ENCODE measurements around the gene TRIO.
"Not testable (repeated sequence)": the region's sequence is repeated elsewhere in the genome, so short reads cannot be mapped to it uniquely, and the experiment has no call there.

Gene TRIO

DNA sequence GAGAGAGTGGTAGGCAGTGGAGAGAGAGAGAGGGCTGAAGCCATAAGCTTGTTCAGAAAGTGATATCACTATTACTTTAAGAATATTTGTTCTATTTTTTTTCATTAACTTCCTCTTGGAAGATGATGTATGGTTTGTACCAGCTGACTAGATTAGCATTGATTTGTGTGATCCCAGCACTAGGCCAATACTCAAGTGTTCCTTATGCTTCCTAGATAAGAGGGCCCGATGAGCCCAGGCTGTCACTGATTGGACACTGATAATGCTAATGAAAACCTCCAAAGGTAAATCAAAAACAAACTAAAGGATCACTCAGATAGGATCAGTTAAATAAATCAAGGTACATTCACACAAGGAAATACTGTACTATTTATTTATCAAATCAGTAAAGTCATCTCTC is 385.8 kb downstream of the TRIO start:
- no peak for DNase-seq

DNA sequence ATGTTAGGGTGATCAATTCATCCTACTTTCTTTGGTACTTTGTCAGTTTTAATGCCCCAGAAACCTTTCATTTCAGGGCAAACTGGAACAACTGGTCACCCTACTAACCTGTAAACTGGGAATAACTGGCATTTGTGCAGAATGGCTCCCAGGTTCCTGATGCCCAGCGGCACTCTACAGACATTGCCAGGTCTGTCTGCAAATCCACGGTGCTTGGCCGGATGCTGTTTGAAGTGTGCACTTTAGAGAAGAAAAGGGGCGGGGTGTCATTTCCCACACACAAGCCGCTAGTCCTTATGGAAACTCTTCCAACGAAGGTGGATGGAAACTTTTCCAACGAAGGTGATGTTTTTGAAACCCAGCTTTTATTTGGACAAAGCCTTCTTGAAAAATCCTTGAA is 388.5 kb downstream of the TRIO start:
- no peak for DNase-seq

DNA sequence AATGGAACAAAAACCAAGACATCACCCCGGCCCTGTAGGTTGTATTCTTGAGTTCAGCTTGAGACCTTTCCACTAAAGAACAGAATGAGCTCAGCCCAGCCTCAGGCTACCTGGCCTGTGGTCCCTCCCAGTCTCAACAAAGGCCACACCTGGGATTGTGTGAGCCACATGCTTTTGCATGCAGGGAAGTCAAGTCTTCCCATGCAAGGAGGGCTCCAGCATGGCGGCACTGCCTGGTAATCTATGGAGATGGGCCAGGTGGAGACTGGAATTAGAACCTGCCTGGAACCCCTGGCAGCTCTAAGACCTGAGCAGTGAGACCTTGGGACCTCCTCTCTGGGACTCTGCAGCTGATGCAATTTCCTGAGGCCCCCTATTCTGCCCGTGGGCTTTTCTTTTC is 389.0 kb downstream of the TRIO start:
- no peak for DNase-seq

DNA sequence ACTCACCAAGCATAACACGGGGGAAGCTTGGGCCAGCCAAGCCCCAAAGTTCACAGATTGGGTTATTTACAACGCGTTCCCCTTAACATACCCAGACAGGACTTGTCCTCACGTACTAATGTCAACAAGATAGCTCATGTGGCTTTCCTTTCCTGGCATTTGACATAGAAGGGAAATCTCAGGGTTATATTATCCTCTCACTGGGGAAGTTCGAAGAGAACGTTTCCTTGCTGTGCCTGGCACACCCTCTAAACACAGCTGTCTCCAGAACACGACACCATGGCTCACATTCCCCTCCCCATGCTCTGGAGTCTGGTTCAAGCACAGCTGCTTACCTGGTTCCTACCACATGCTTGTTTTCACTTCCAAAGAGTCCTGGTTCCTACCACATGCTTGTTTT is 391.6 kb downstream of the TRIO start:
- no peak for DNase-seq

DNA sequence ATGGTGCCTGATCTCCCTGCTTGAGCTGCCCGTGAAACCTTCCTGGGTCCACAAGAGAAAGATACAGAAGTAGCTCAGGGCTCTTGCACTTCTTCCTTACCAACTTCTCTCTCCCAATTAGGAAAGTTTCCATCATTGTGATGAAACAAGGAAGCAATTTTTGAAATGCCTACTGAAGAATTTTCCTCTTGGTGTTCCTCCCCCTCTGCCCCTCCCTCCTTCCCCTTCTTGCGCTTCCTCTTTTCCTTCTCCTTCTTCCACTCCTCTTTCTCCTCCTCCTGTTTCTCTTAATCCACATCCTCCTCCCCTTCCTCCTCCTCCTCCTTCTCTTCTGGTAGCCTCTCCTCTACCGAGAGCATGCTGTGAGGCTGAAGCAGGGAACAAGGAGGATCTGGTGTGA is 402.2 kb downstream of the TRIO start:
- no peak for DNase-seq

DNA sequence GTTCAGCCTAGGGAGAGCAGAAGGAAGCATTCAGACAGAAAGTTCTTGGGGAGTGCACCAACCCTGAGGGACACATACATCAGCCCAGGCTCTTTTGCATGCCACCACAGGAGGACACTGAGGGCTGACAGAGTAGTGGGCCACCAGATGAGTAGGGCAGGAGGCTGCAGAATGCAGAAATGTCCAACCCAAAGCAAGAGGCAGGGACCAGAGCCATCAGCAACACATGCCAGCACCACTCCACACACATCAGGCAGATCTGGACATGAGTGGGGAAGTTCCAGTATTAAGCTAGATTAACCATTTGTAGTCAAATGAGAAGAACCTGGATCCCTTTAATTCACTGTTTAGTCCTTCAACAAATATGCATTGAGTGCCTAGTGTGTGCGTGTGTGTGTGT is 402.7 kb downstream of the TRIO start:
- DNase-seq: no peak

DNA sequence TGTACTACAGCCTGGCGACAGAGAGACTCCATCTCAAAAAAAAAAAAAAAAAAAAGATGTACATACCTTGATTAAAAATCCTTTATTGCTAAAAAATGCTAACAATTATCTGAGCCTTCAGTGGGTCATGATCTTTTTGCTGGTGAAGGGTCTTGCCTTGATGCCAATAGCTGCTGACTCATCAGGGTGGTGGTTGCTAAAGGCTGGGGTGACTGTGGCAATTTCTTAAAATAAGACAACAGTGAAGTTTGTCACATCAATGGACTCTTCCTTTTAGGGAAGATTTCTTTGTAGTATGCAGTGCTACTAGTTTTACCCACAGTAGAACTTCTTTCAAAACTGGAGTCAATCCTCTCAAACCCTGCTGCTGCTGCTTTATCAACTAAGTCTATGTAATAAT is 404.5 kb downstream of the TRIO start:
- DNase-seq: no peak

DNA sequence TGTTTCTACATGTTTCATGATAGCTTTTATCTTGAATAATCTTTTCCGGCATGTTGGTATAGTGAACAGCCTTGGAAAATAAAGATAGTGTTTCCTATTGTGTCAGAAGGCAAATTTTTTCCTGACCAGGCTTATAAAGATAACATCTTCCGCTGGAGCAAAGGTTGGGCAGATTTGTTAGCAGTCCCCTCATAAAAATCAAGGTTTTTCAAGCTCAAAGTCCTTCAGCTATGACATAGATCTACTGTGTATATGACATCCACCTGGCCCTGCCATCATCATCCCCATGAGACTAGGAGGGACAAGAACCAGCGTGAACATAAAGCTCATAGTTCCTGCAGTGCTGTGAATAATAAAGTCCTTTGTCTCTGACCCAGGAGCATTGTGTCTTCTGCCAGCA is 408.1 kb downstream of the TRIO start:
- no peak for DNase-seq

DNA sequence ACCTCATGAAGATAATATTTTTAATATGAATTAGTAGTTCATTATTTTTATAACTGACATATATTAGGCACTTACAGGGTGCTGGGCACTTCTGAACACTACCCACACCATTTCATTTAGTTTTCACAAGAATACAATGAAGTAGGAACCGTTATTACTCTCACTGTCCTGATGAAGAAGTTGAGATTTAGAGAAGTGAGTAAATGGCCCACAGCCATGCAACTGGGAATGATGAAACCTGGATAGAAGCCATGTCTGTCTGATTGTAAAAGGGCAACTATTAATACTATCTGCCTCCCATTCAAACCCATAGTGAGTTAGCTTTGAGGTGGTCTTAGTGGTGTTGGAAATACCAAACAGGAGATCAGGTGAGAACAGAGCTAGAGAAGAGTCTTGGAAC is 408.9 kb downstream of the TRIO start:
- no peak for DNase-seq

DNA sequence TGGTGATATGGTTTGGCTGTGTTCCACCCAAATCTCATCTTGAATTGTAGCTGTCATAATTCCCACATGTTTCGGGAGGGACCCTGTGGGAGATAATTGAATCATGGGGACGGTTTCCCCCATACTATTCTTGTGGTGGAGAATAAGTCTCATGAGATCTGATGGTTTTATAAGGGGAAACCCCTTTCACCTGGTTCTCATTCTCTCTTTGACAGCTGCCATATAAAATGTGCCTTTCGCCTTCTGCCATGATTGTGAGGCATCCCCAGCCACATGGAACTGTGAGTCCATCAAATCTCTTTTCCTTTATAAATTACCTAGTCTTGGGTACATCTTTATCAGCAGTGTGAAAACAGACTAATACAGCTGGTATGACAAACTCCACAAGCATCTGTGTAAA is 411.1 kb downstream of the TRIO start:
- not testable (repeated sequence) for DNase-seq

DNA sequence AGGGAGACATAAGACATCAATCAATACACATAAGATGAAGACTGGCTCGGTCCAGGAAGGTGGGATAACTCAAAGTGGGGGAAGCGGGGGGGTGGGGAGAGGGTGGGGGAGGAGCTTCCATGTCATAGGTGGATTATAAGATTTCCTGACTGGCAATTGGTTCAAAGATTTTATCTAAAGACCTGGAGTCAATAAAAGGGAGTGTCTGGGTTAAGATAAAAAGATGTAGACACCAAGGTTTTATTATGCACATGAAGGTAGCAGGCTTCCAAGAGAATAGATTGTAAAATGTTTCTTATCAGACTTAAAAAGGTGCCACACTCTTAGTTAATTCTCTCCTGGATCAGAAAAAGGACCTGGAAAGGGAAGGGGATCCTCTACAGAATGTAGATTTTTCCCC is 412.9 kb downstream of the TRIO start:
- no peak for DNase-seq

DNA sequence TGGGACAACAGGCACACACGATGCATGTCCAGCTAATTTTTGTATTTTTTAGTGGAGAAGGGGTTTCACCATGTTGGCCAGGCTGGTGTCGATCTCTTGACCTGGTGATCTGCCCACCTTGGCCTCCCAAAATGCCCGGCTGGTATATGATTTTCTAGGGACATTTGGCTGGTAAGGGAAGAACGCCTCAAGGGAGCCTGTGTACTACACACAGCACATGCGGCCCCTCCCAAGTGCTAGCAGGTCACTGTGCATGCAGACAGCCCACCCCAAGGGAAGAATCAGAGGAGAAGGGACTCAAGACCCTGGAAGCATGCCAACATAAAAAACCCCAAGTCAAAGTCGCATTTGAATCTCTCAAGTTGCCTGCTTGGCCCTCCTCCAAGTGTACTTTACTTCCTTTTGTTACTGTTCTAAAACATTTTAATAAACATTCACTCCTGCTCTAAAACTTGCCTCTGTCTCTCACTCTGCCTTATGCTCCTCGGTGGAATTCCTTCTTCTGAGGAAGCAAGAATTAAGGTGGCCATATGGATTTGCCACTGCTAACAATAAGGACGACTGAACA is 414.1 kb downstream of the TRIO start:
- no peak for DNase-seq

DNA sequence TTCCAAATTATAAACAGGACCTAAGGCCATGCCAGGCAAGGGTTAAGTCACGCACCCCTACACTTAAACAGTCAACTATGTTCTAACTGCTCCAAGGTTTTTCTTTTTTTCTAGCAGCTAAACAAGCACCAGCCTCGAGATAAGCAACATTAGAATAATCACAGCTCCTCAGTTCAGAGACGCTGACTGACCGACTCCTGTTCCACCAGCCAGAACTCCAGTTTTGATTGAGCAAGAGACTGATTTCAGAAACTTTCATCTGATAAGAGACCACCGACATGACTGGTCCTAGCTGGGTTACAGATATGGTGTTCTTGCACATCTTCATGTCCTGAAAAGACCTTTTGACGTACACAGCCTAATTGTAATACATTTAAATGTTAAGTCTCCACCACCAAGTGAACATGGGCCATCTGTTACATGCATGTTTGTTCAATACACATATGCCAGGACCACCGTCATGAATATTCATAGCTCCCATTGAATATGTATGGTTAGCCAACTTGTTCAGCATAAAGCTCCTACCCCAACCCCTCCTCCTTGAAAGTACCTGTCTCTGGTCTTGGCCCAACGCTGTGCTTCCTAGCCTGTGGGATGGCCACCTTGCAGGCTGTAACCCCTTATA is 414.8 kb downstream of the TRIO start:
- no peak for DNase-seq
